Loucy (cell line): ENCODE measurements around the gene DNAI7.

Source experiments
- CTCF ChIP-seq: fragments of 200-600 bp; sonication (generic); conservative IDR thresholded peaks from 2 replicates; pipeline ENCODE4 v1.5.1; 2014; ENCODE audit warnings: mild to moderate bottlenecking, antibody characterized with exemption, low read length
- EZH2phosphoT487 ChIP-seq: fragments of 200-600 bp; IDR thresholded peaks from 2 replicates; pipeline ENCODE4 v1.6.1; 2018; ENCODE audit warnings: antibody characterized with exemption, mild to moderate bottlenecking, moderate library complexity, borderline replicate concordance

GRCh38 chr12:25151476-25151875, 43.5 kb downstream of the DNAI7 start:
- TF ChIP-seq CTCF: no peak
- TF ChIP-seq EZH2phosphoT487: no peak
